ENCODE data around the gene WDR73. TPM values are rescaled to one million over a fixed set of nuclear protein-coding genes. Genes with fewer than 3 reads are reported as not detected.

WDR73 gene
- total and polyA plus RNA-seq, 2 of the 8 experiments (the other 6 are each of a cell fraction or from before 2014, with no cell fraction given), result 22.7 to 23.1 TPM

GRCh38 chr15:84598993-84599392 is 55.1 kb downstream of the WDR73 start (continued):
- TF ChIP-seq RFX5 (IDR thresholded peaks at IDR 0.05; ENCODE audit: borderline replicate concordance, low read depth, low read length) (no peak), HDAC6 (IDR thresholded peaks at IDR 0.05; ENCODE audit: low read depth, low read length) (no peak)
